SK-N-SH treated with all-trans-retinoic acid at 6 μM for 48 hours (cell line): Measurements from ENCODE around the gene PAX5.

Source experiments
- OSR1 ChIP-seq: fragments of 250-450 bp; sonication (Bioruptor Pico); IDR thresholded peaks from 2 replicates; pipeline ENCODE4 v1.8.0; 2022; ENCODE audit warnings: moderate library complexity, mild to moderate bottlenecking, inconsistent platforms
- ZFP3 ChIP-seq: fragments of 250-450 bp; sonication (Bioruptor Pico); IDR thresholded peaks from 2 replicates; pipeline ENCODE4 v1.5.0; 2020; ENCODE audit warnings: mild to moderate bottlenecking, moderate library complexity
- TF ChIP-seq, protein P1 (sequence below): fragments of 250-450 bp; sonication (Bioruptor Pico); IDR thresholded peaks from 2 replicates; pipeline ENCODE4 v1.8.0; 2020; ENCODE audit warnings: mild to moderate bottlenecking, moderate library complexity, borderline replicate concordance
- TF ChIP-seq, protein P2 (sequence below): fragments of 250-450 bp; sonication (Bioruptor Pico); IDR thresholded peaks from 2 replicates; pipeline ENCODE4 v1.5.1; 2021; ENCODE audit warnings: mild to moderate bottlenecking, moderate library complexity

DNA sequence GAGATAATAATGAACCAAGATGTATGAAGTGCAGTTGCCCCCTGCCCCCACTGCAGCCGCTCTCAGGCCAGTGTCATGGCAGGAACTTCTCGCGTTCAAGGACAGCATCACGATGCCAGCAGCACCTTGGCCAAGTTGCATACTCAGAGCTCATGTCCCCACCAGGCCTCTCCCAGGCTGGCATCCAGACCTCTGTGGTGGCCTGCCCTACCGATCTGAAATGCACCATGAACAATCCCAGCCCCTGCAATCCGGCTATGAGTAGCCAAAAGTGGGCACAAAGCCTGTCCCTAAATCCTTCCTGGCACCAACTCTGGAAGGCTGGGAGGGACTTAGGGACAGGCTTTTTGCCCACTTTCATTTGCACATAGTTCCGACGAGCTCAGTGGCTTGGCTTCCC, 140.9 kb downstream of the PAX5 start:
- TF ChIP-seq ZFP3 (CRISPR knock-in tag) (no peak), OSR1 (CRISPR knock-in tag) (no peak)
- TF ChIP-seq, protein P1, sequence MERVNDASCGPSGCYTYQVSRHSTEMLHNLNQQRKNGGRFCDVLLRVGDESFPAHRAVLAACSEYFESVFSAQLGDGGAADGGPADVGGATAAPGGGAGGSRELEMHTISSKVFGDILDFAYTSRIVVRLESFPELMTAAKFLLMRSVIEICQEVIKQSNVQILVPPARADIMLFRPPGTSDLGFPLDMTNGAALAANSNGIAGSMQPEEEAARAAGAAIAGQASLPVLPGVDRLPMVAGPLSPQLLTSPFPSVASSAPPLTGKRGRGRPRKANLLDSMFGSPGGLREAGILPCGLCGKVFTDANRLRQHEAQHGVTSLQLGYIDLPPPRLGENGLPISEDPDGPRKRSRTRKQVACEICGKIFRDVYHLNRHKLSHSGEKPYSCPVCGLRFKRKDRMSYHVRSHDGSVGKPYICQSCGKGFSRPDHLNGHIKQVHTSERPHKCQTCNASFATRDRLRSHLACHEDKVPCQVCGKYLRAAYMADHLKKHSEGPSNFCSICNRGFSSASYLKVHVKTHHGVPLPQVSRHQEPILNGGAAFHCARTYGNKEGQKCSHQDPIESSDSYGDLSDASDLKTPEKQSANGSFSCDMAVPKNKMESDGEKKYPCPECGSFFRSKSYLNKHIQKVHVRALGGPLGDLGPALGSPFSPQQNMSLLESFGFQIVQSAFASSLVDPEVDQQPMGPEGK (CRISPR knock-in tag), result no peak
- TF ChIP-seq, protein P2, sequence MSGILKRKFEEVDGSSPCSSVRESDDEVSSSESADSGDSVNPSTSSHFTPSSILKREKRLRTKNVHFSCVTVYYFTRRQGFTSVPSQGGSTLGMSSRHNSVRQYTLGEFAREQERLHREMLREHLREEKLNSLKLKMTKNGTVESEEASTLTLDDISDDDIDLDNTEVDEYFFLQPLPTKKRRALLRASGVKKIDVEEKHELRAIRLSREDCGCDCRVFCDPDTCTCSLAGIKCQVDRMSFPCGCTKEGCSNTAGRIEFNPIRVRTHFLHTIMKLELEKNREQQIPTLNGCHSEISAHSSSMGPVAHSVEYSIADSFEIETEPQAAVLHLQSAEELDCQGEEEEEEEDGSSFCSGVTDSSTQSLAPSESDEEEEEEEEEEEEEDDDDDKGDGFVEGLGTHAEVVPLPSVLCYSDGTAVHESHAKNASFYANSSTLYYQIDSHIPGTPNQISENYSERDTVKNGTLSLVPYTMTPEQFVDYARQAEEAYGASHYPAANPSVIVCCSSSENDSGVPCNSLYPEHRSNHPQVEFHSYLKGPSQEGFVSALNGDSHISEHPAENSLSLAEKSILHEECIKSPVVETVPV, result no peak
